Measurements from ENCODE around the gene GMPR.

Gene GMPR

GRCh38 chr6:16327777-16328325 is 89.5 kb downstream of the GMPR start:
- no peak for DNase-seq (ENCODE audit: low read depth in 2 of 2)

GRCh38 chr6:16329233-16329632 is 90.8 kb downstream of the GMPR start:
- no peak for DNase-seq (ENCODE audit: low read depth in 2 of 2)

DNA sequence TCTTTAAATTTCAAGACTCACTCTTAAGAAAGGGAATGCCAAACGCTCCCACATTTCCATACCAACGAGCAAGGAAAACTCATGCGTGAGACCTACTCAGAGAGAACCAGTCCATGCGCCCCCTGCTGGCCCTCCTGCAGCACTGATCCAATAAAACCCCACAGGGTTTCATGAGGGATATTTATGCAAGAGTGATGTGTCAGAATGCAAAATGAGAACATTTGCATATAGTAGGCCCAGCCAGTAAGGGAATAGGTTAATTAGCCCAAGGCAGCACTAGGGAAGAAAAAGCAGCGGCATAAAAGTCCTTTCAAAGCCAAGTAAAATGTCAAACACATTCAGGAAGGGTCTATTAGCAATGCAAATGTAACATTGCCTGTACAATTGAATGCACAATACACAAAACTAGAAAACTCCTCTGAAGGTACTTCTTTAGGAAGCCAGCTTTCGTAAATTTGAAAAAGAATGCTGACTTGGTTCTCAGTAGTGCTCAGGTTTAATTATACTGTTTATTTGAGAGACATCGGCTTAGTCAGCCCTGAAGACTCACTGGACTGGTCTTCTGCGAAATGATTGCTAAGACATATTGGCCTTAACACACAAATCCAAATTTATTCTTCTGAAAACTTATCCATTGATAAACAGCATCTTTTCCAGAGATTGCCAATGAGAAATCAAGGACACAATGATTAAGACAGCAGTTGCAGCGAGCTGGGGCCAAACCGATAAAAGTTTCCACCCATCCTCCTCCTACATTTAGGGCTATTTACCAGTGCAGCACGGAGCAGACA is 93.2 kb downstream of the GMPR start:
- peak; percentile 21 to 28 for DNase-seq (ENCODE audit: low read depth in 2 of 2)

GRCh38 chr6:16332175-16332542 is 93.8 kb downstream of the GMPR start:
- peak; percentile 46 to 66 for DNase-seq (ENCODE audit: low read depth in 2 of 2)

GRCh38 chr6:16333580-16333979 is 95.2 kb downstream of the GMPR start:
- no peak for DNase-seq (ENCODE audit: low read depth in 2 of 2)

DNA sequence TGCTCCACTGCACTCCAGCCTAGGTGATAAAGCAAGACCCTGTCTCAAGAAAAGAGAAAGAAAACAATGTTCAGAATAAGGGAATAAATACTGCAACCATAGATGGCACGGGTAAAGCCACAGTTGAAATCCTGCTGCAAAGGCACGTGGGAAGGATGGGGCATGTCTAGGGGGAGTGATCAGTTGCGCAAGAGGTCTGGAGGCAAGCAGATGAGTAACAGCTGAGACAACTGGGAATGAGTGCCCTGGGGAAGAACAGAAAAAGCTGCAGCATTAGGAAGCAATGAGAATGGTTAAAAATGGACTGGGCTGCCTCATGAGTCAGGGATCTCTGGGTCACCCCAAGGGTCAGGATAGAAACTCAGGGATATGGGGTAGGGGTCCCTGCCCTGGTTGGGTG is 96.3 kb downstream of the GMPR start:
- DNase-seq (ENCODE audit: low read depth in 2 of 2) = no peak

DNA sequence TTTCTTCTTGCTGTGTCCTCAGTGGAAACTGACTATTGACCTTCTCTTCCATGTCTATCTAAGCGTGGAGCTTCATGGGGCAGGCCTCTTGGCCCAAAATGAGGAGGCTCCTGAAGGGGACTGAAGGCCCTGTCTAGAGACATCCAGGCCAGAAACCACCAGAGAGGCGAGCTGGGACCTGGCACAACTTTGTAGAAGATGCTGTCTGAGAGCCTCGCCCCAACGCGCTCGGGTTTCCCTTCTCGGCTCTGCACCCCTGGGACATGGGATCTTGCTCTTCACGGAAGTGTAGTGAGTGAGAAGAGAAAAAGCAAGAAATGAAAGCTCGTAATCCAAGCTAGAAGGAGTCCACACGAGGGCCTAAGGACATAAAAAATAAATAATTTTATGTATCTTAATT is 96.8 kb downstream of the GMPR start:
- DNase-seq (ENCODE audit: low read depth in 2 of 2) = no peak

DNA sequence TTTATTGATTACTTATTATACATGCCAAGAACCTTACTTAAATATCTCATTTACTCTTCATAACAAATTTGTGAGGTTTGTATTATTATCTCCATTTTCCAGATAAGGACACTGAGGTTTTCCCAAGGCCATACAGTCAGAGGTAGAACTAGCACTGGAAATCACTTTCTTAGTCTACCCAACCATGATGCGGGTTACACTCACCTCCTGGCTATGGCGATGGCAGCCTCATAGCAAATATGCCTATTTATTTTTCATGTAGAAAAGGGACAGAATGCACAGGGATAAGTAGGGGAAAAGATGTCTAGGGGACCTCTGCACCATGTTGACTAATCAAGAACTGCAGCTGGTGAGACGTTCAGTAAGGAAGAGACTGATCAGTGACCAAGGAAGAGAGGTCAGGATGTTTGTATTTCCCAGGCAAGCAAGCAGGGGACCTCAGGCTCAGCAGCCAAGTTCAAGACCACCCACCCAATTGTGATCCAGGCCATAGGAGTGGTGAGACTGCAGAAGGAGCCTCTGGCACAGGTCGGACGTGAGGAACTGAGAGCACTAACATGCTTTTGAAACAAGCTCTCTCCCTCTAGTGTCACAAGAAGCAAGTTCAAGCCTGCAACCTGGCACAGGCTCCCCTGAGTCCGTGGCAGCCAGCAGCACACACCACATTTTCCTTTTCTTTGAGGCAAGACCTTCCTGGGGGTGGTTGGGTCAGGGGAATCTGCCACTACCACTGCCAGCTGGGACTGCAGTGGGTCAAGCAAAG is 97.8 kb downstream of the GMPR start:
- DNase-seq (ENCODE audit: low read depth in 2 of 2) = no peak

DNA sequence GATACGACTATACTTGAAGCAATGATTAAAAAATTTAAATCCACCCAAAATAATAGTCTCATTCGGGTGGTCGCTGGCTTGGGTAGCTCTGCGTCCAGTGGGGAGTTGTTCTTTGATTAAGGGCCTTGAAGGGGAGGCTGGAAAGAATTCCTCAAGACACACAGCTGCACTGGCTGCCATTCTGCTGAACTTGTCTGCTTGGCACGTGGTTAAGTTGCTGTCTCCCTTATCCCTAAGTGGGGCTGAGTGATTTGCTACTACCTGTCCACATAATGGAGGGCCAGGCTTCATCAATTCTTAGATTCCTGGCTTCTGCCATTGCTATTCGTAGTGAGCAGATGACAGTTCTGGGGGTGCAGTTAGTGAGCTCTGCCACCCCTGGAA is 98.5 kb downstream of the GMPR start:
- no peak for DNase-seq (ENCODE audit: low read depth in 2 of 2)

GRCh38 chr6:16337295-16337975 is 99.0 kb downstream of the GMPR start:
- no peak for DNase-seq (ENCODE audit: low read depth in 2 of 2)

DNA sequence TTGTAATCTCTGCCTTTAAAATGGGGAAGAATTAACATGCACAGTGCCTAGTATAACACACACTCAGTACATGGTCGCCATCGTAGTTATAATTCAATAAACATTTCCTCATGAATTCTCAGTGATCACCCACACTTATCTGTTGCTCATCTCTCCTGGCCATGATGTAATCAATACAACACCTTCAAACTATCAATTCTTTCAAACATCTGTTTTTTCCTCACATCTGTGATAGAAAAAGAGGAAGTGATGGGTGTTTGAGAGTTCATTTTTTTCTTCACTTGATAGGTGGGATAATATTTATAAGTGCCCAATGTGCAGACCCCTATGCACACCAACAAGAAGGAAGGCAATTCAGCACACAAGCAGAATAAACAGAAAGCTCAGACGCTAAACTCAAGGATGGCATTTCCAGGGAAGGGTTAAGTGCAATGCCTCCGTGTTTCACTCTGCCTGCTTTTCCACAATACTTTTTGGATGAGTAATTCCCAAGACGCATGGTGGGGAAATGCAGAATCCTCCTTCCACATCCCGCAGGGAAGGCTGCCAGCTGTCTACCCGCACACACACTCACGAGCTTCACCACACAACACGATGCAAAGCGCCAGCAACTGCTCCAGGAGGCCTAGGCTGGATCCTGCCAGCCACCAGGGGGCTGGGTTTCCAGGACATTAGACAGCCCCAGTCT is 100.3 kb downstream of the GMPR start:
- DNase-seq (ENCODE audit: low read depth in 2 of 2) = no peak

DNA sequence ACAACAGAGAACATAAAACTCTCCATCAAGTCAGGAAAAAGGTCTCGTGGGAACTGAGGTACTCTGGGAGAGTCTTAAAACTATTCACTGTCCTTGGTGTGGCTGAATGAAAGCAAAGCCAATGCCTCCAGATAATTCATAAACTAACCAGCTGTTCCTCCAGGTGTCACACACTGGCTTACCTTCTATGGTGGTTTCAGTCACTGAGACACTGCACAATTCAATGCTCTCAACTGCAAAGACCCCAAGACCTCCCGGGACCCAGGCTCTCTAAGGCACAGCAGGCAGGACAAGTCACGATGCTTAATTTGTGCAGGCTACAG is 100.8 kb downstream of the GMPR start:
- DNase-seq (ENCODE audit: low read depth in 2 of 2) = no peak

DNA sequence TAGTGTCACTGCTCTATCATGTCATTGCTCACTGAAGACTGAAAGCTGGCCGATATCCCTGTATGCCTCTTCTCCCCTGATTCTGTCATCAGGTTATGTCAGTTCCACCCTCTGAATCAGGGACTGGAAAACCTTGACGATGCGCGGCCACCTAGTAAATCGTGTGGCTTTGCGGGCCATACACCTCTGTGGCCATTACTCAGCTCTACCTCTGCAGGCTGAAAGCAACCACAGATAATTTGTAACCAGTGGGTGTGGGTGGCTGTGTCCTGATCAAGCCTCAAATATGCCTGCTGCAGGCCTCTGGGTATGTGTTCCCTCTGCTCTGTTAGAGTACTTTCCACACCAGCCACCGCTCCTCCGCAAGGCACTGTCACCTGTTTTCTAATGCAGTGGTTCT is 105.2 kb downstream of the GMPR start:
- DNase-seq (ENCODE audit: low read depth in 2 of 2) = no peak

GRCh38 chr6:16344756-16345155 is 106.4 kb downstream of the GMPR start:
- DNase-seq (ENCODE audit: low read depth in 2 of 2) = no peak
